GM12801 (cell line): ENCODE results near the gene SMC1A.

Source experiments
- TF ChIP-seq, protein P1 (sequence below): IDR thresholded peaks from one replicate; pipeline ENCODE4 v1.5.1; 2011; ENCODE audit warnings: control low read depth; ENCODE audit not compliant: insufficient read length; ENCODE audit errors: extremely low read depth

SMC1A gene

DNA sequence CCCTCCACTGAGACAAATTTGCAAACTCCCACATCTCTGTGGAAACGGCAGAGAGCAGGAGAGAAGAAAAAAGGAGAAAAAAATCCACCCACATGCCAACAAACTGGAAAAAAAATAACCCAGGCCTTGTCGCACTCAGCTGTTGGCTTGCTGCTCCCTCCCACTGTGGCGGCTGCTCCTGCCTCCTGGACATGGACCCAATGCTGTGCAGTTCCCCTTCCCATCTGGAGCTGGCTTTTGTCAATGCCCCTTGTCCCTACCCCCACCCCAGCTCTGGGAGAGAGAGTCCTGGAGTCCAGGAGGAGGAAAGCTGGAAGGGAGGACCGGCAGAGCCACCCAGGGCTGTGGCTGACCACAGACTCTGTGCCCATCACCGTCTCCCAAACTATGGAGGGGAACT is 90.2 kb downstream of the SMC1A start:
- TF ChIP-seq, protein P1, sequence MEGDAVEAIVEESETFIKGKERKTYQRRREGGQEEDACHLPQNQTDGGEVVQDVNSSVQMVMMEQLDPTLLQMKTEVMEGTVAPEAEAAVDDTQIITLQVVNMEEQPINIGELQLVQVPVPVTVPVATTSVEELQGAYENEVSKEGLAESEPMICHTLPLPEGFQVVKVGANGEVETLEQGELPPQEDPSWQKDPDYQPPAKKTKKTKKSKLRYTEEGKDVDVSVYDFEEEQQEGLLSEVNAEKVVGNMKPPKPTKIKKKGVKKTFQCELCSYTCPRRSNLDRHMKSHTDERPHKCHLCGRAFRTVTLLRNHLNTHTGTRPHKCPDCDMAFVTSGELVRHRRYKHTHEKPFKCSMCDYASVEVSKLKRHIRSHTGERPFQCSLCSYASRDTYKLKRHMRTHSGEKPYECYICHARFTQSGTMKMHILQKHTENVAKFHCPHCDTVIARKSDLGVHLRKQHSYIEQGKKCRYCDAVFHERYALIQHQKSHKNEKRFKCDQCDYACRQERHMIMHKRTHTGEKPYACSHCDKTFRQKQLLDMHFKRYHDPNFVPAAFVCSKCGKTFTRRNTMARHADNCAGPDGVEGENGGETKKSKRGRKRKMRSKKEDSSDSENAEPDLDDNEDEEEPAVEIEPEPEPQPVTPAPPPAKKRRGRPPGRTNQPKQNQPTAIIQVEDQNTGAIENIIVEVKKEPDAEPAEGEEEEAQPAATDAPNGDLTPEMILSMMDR, result no peak

DNA sequence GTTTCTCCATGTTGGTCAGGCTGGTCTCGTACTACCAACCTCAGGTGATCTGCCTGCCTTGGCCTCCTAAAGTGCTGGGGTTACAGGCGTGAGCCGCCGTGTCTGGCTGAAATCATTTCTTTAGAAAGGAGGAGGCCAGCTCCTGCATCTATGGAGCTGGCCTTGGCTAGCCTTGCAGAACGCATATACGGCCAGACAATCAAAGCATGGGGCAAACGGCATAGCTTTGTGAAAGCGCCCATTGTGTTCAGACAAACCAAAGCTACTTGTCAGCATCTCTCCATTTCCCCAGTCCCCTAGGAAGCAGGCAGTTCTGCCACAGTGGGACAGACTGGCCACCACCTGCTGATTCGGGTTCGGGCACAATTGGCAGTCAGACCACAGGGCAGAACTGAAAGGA is 92.1 kb downstream of the SMC1A start:
- TF ChIP-seq, protein P1, result no peak

DNA sequence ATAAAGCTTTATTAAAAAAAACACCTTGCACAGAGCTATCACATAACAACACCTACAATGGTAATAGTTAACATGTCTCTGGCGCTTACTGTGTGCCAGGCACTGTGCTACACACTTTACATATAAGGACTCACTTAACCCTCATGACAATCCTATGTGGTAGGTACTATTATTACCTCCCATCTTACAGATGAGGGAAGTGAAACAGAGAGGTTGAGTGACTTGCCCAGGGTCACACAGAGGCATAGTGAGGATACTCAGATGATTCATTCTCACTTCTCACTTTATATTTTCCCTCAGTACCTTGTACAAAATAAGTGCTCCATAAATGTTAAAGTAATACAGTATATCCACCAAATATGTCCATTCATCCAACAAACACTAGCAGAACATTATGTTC is 97.7 kb downstream of the SMC1A start:
- TF ChIP-seq, protein P1, result no peak
